ENCODE data around the gene HAUS8.
"Not testable (repeated sequence)": the region's sequence is repeated elsewhere in the genome, so short reads cannot be mapped to it uniquely, and the experiment has no call there.

HAUS8 gene

DNA sequence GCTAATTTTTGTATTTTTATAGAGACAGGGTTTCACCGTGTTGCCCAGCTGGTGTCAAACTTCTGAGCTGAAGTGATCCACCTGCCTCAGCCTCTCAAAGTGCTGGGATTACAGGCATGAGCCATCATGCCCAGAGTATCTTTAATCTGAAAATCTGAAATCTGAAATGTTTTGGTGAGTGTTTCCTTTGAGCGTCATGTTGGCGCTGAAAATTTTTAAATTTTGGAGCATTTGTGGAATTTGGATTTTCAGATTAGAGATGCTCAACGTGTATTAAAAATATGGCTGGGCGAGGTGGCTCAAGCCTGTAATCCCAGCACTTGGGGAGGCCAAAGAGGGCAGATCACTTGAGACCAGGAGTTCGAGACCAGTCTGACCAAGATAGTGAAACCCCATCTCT lies 43.5 kb downstream of the HAUS8 start:
- no peak for DNase-seq

DNA sequence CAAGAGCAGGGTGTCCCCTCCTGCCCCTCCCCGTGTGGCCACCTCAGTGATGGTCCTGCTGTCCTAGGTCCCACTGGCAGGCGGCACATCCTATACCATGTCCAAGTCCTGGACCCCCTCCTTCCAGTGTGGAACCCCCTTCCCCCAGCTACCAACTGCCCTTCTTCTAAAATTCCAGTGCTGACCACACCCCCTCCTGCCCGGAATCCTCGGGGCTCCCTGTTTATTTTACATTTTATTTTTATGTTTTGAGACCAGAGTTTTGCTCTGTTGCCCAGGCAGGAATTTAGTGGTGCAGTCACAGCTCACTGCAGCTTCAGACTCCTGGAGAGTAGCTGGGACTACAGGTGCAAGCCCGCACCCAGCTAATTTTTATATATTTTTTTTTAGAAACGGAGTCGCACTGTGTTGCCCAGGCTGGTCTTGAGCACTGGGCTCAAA lies 47.7 kb downstream of the HAUS8 start:
- no peak for DNase-seq

DNA sequence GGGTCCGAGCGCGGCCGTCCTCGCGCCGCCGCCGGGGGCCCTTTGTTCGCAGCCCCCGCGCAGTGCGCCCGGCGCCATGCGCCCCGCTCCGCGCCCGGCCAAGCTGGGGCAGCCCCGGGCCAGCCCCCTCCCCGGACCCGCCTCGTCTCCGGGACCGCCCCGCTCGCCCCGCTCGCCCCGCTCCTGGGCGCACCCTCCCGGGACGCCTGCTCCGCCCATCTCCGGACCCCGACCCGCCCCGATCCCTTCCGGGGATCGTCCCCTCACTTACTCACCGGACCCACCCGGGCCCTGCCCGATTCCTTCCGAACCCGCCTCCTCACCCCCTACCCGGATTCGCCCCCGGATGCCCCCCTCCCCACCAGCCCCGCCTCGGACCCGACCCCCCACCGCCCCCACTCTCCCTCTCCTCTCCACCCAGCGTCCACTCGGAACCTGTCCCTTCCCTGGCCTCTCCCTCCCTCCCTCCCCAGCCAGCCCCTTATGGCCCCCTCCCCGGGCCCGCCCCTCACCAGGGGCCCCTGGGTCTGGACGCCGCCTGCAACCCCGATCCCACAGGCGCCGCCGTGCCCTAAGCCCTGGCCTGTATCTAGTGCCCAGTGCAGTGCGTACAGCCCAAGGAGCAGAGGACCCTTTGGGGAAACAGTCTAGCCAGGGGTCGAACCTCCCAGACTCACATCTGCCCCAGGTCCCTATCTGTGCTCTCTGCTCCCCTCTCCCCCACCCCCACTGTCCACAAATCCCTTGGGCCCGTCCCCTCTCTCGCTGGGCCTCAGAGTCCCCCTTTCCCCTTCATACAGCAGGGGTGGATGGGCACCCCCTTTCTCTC lies 48.3 kb downstream of the HAUS8 start, which contains the start of gene CPAMD8:
Gene CPAMD8 (minus strand): TSS at position 105 of the 829 bp plus-strand sequence. CDS start 168 bp downstream, outside the sequence.
- DNase-seq: no peak

DNA sequence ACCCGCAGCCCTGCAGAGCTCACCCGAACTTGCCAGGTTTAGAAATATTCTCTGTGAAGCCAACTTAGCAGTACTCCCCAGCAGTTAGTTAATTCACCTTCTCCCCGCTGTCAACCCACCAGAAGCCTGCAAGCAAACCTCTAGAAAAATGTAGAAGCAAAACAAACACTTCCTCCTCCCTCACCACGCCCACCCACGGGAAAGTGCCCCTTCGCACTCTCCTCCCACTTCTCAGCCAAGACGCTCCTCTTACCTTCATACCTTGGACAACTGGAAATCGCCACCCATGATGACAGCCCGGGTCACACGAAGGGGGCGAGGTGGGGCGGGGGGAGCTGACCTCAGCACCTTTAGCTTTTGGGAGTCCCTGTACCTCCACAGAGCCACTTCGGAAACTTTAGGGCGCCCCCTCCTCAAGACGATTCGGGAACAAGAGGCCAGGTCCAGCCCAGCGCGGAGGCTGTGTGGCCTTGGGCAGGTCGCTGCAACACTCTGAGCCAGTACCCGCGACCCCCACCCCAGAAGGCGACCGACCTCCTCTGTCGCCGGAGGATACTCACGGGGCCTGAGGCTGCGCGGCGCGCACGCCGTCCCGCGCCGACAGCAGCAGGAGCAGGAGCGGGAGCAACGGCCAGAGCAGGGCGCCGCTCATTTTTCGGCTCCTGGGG lies 49.1 kb downstream of the HAUS8 start:
- DNase-seq: peak; percentile 62

DNA sequence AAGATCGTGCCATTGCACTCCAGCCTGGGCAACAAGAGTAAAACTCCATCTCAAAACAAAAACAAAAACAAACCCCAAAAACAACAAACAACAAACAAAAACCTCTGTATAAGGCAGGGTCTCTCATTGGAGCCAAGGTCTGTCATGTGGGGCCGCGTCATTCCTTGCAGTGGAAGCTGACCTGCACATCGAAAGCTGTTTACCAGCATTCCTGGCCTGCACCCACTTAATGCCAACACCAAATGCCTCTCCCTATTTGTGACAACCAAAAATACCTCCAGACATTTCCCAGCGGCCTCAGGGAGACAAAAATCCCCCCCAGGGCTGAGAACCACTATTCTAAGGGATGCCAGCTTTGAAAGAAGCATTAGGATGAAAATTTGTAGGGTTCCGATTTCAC lies 49.9 kb downstream of the HAUS8 start:
- no peak for DNase-seq

DNA sequence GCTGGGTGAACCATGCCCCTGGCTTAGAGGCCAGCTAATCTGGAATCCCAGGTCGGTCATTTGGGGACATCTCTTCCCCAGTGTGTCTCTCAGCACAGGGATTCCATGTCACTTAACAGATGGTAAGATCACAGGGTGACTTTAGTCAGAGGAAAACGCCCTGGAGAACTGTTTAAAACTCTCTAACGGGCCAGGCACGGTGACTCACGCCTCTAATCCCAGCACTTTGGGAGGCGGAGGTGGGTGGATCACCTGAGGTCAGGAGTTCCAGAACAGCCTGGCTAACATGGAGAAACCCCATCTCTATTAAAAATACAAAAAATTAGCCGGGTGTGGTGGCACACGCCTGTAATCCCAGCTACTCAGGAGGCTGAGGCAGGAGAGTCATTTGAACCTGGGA lies 50.3 kb downstream of the HAUS8 start:
- DNase-seq: not testable (repeated sequence)

DNA sequence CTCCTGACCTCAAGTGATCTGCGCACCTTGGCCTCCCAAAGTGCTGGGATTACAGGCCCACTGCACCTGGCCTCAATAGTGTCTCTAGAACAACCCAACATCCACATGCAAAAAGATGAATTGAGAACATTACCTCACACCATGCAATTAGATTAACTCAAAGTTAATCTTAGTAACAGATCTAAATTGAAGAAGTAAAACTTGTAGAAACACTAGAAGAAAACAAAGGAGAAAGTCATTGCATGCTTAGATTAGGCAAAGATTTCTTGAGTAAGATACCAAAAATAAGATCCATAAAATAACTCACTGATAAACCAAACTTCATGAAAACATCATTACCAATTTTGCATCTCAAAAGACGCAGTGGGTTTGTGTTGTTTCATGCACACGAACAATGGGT lies 51.4 kb downstream of the HAUS8 start:
- DNase-seq: no peak

DNA sequence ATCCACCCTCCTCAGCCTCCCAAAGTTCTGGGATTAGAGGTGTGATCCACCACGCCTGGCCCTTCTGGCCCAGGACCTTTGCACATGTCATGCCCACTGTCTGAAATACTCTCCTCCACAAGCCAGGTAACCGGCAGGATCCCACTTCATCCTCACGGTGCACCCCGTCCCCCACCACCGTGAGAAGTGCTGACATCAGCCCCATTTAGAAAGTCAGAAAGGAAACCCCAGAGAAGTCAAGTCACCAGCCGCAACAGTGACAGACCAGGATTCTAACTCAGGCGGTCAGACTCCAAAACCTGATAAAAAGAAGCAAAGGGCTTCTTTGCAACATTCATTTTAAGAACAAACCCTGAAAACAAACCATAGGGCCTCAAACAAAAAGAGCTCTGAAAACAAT lies 52.5 kb downstream of the HAUS8 start:
- DNase-seq: no peak

DNA sequence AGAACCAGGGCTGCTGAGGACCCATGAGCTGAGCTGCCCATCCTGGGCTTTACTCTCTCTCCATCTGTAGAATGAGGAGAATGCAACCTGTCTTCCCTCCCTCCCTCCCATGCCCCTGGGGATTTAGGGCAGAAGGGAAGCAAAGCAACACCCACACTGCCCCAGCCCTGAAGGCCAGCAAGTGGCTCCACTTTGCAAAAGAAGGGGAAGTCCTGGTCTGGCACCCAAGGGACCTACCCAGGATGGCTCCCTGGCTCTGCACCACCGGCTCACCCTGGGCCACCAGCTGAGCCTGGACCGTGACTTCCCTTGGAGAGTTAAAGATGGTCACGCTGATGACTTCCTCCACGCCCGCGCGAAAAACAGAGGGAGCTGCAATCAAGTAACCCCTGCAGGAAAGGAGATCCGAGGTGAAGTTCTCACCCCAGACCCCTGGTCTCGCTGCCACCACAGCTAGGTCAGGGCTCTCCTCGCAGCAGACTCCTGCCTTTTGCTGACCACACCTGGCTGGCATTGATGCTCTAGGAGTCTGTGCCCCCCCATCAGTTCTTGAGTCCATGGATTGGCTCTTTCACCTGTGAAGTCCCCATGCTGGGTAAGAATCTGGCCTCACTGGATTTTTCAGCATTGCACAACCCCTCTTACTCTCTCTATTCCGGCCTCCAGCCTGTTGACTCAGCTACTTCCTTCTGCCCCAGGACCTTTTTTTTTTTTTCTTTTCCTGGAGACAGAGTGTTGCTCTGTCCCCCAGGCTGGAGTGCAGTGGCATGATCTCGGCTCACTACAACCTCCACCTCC lies 53.3 kb downstream of the HAUS8 start:
- DNase-seq: no peak

DNA sequence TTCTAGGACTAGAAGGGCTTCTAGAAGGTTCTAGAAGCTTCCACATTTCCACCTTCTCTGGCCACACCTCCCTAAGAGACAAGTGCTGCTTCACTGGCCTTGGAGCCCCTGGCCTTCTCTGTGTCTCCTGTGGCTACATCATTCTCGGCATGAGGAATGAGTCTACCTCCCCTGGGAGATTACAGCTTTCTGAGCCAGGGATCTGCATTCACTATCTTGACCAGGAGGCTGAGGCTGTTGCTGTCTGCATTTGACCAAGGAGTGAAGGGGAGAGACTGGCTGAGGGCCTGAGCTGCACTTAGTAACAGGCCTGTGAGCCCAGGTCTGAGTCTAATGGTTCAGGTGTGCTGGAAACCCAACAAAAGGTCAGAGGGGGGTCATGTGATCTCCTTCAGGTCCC lies 53.9 kb downstream of the HAUS8 start:
- DNase-seq: no peak

DNA sequence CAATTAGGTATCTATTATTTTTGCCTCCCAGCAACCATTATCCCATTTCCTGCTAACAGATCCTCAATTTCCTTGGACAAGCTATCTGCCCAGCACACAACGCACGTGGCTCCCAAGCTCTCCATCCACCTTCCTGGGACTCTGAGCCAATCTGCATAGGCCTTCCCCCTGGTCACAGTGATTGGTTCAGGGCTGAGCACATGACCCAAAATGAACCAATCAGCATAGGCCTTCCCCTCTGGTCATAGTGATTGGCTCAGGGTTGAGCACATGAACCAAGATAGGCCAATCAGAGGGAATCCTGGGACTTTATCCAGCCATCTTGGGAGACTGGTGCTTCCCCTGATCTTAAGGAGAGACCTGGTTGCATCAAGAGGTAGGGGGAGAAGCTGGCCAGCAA lies 54.4 kb downstream of the HAUS8 start:
- DNase-seq: no peak

DNA sequence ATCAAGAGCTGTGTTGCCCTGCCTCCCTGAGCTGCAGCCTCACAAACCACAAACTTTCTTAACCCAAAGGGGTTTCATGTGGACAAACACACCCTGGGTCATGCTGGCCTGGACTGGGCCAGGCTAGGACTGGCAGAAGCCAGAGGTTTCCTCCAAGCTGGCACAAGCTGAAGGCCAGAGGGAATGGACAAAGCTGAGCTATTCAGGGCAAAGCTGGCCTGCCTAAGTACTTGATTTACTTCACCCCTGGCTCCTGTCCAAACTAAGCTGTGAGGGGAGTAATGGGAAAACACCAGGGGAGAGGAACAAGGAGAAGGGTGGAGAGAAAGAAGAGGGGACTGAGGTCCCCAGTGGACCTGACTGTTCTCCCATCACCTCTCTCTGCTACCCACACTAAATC lies 54.9 kb downstream of the HAUS8 start:
- no peak for DNase-seq

DNA sequence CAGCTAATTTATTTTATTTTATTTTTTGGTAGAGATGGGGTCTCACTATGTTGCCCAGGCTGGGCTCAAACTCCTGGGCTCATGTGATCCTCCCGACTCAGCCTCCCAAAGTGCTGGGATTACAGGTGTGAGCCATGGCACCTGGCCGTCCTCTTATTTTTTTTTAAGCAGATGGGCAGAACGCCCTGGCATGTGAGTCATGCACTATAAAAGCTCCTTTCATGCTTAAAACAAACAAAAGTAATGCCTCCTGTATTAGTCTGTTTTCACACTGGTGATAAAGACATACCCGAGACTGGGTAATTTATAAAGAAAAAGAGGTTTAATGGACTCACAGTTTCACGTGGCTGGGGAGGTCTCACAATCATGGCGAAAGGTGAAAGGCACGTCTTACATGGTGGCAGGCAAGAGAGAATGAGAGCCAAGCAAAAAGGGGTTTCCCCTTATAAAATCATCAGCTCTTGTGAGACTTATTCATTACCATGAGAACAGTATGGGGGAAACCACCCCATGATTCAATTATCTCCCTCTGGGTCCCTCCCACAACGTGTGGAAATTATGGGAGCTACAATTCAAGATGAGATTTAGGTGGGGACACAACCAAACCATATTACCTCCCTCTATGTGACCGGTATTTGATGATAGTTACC lies 60.9 kb downstream of the HAUS8 start:
- not testable (repeated sequence) for DNase-seq

DNA sequence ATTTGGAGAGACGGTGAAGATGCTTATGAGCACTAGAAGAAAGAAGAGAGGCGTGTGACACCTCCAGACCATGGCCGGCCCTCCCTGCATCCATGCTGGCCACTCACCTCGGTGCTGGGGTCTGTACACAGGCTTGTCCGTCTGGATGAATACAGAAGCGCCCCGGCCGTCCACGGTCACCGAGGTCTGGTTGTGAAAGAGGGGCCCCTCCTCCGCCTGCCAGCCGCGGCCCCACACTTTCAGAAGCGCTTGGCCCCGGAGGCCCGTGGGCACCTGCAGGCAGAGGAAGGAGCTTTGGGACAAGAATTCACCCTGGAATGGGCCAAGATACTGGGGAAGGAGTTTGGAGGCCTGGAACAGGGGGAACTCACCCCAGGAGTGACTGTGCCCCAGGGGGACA lies 63.8 kb downstream of the HAUS8 start:
- no peak for DNase-seq

DNA sequence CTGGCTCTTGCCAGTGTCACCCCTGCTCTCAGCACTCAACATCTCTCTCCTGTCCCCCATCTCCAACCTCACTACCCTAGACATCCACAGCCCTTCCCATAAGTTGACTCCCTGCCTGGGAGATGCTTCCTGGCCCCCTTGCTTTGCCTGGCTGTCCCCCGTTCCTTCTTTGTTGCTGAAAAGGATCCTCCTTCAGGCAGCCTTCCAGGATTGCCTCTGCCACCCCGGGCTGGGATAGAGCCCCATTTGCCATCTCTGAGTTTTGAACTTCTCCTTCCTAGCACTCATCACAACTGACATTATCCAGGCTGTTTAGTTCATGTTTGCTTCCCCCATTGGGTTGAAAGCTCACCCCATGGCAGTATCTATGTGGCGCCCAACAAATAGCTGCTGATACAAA lies 68.7 kb downstream of the HAUS8 start:
- DNase-seq: no peak

DNA sequence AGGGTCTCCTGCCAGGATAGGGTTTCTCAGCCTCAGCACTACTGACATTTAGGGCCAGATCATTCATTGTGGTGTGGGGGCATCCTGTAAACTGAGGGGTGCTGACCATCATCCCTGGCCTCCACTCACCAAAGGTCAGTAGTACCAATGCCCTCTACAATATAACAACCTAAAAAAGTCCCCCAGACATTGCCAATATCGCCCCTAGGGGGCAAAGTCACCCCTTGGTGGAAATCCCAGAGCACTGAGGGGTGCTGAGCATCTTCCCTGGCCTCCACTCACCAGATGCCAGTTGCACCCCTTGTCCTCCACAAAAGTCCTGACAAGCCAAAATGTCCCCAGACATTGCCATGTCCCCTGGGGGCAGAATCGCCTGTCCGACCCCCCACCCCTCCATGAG lies 70.3 kb downstream of the HAUS8 start:
- DNase-seq: no peak

DNA sequence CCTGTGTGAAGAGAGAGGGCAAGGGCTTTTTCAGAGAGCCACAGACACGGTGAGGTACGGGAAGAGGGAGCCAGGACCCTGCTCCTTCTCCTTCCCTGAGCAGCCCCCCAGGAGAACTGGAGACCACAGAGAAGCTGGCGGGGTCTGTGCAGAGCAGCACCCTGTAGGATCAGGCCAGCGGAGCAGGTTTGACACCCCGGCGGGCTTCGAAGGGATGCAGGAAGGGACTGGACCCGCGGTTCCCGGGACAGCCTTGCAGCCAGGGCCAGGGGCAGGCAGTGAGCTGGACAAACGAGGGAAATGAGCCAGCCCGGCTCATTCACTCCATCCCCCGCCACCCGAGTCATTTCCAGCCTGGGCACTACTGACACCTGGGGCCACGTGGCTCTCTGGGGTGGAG lies 70.9 kb downstream of the HAUS8 start:
- DNase-seq: no peak

DNA sequence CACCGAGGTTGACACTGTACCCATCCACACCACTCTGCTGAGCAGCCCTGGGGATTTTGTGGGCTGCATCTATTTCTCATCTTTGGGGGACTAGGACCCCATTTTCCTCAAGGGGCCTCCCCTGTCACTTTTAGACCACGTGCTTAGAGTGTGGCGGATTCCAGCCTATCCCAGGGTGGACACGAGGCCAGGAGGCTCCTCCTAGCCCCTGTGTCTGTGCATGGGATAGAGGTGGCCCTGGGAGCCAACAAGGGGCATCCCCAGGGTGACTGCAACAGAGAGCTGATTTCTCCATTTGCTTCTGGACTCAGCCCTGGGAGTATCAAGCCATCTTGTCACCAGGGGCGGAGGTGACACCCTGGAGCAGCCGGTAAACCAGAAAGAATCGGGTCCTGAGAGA lies 72.8 kb downstream of the HAUS8 start:
- no peak for DNase-seq

DNA sequence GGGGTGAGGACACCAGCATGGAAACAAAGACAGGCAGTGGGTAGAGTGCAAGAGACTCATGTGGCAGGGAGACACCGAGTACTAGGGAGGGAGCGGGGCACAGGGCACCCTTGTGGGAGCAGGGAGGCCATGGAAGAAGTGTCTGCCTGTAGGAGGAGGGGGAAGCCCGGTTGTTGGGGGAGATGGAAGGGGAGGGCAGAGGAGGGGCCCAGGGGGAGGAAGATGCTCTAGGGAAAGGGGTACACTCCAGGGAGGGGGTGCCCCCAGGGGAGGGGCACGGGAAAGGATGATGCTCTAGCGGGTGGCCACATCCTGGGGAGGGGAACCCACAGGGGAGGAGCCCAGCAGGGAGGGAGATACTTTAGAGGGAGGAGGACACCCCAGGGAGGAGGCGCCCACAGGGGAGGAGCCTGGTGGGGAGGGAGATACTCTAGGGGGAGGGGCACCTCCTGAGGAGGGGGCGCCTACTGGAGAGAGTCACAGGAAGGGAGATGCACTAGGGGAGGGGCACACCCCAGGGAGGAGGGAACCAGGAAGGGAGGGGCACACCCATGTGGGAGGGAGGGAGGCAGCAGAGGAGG lies 73.6 kb downstream of the HAUS8 start:
- DNase-seq: peak; percentile 59
